Measurements from ENCODE around the gene IL32.

The IL32 gene

GRCh38 chr16:3094289-3095027, 29.0 kb downstream of the IL32 start:
- FAIRE-seq = no peak

GRCh38 chr16:3095869-3096268, 30.4 kb downstream of the IL32 start:
- FAIRE-seq = no peak

- FAIRE-seq = no peak
Observed at GRCh38 chr16:3096362-3096761, 30.9 kb downstream of the IL32 start.

GRCh38 chr16:3097266-3097665, 31.8 kb downstream of the IL32 start:
- FAIRE-seq = no peak

- FAIRE-seq = no peak
Observed at GRCh38 chr16:3098459-3099394, 33.3 kb downstream of the IL32 start, which contains the start of gene ZSCAN10. ZSCAN10 (minus strand) TSS chr16:3099294; CDS start chr16:3092937, 6,357 bp downstream.

GRCh38 chr16:3099395-3099731, 33.9 kb downstream of the IL32 start:
- no peak for FAIRE-seq

- no peak for FAIRE-seq
Observed at GRCh38 chr16:3099732-3100499, 34.5 kb downstream of the IL32 start.

GRCh38 chr16:3101018-3101840, 35.8 kb downstream of the IL32 start:
- FAIRE-seq = no peak

- FAIRE-seq = no peak
Observed at GRCh38 chr16:3101841-3102470, 36.5 kb downstream of the IL32 start.

GRCh38 chr16:3106205-3106928, 40.9 kb downstream of the IL32 start:
- no peak for FAIRE-seq

GRCh38 chr16:3112058-3112880, 46.8 kb downstream of the IL32 start, which contains the start of gene ZNF205:
ZNF205 (plus strand) TSS chr16:3112586; CDS start chr16:3113431, 845 bp downstream.
- FAIRE-seq = no peak

GRCh38 chr16:3112881-3113574, 47.6 kb downstream of the IL32 start:
- FAIRE-seq = no peak

GRCh38 chr16:3113765-3114479, 48.5 kb downstream of the IL32 start:
- no peak for FAIRE-seq

GRCh38 chr16:3115003-3115402, 49.6 kb downstream of the IL32 start:
- FAIRE-seq = no peak

GRCh38 chr16:3115561-3115960, 50.1 kb downstream of the IL32 start:
- FAIRE-seq = no peak

GRCh38 chr16:3118204-3118790, 52.9 kb downstream of the IL32 start:
- no peak for FAIRE-seq

- no peak for FAIRE-seq
Observed at GRCh38 chr16:3118846-3119245, 53.4 kb downstream of the IL32 start.

Data from colon (tissue), 2 donors.